ENCODE measurements around the gene POLR3K. TPM values are rescaled to one million over a fixed set of nuclear protein-coding genes. Genes with fewer than 3 reads are reported as not detected.

POLR3K gene
- polyA plus RNA-seq, 1 of the 3 experiments (the other 2 are of a cell fraction): 54.5 TPM

DNA sequence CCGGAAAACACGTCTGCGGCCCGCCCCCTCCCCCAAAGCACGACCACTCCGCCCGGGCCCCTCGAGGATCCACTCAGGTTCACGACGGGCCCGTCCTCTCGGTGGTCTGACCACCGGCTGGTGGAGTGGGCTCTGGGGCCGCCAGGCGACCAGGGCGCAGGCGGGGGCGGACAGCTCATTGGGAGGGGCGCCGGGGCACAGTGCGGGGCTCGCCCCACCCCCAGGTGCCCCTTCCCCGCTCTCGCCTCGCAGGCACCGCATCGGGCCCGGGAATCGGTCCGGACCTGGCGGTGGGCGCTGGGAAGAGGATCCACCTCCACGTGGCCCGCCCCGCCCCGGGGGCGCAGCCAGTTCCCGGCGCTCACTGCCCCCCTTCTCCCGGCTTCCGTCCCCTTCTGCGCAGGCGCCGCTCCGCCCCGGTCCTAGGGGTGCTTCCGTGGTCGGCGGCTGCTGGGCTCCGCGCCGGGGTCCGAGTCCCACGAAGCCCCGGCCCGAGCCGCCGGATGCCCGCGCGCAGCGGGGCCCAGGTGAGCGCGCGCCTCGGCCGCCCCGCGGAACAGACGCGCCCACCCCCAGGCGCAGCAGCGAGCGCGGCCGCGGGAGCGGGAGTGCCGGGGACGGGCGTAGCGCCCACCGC, 24.5 kb upstream of the POLR3K start, which contains the start of gene MPG:
MPG (plus strand) TSS at position 419 of the 637 bp plus-strand sequence; CDS start at position 504, 85 bp downstream.
- peaks cover 11 to 14% of the 10 kb centered on the region in 2 experiments for H3K36me3 ChIP-seq (replicated peaks in 1 of 2; ENCODE audit: control insufficient read depth in 1 of 2, insufficient read depth in 2 of 2, low read length in 1 of 2)
- 0% methylated on average over 3 of the region's 83 CpGs for WGBS (ENCODE audit: low lambda C conversion rate)
- peaks cover 20 to 51% of the 10 kb centered on the region in 2 experiments for H3K4me1 ChIP-seq (ENCODE audit: control insufficient read depth in 1 of 2, insufficient read depth in 2 of 2, low read depth in 1 of 2, low read length in 1 of 2)
- no peak for TF ChIP-seq JUND (IDR thresholded peaks at IDR 0.05)
- TF ChIP-seq POLR2AphosphoS5 (IDR thresholded peaks at IDR 0.05; ENCODE audit: low read depth, low read length): peak; percentile 62
- peak; percentile 47; the same call in 1 of the 2 replicates for TF ChIP-seq GABPA (IDR thresholded peaks at IDR 0.05; ENCODE audit: low read depth)
- TF ChIP-seq, protein P1, sequence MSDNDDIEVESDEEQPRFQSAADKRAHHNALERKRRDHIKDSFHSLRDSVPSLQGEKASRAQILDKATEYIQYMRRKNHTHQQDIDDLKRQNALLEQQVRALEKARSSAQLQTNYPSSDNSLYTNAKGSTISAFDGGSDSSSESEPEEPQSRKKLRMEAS (IDR thresholded peaks at IDR 0.05; ENCODE audit: low read depth): peak; percentile 93
- no peak for TF ChIP-seq RXRA (IDR thresholded peaks at IDR 0.05; ENCODE audit: borderline replicate concordance, low read depth)
- TF ChIP-seq ELF1 (IDR thresholded peaks at IDR 0.05): peak; percentile 55; the same call in 1 of the 2 replicates
- TF ChIP-seq, protein P2, sequence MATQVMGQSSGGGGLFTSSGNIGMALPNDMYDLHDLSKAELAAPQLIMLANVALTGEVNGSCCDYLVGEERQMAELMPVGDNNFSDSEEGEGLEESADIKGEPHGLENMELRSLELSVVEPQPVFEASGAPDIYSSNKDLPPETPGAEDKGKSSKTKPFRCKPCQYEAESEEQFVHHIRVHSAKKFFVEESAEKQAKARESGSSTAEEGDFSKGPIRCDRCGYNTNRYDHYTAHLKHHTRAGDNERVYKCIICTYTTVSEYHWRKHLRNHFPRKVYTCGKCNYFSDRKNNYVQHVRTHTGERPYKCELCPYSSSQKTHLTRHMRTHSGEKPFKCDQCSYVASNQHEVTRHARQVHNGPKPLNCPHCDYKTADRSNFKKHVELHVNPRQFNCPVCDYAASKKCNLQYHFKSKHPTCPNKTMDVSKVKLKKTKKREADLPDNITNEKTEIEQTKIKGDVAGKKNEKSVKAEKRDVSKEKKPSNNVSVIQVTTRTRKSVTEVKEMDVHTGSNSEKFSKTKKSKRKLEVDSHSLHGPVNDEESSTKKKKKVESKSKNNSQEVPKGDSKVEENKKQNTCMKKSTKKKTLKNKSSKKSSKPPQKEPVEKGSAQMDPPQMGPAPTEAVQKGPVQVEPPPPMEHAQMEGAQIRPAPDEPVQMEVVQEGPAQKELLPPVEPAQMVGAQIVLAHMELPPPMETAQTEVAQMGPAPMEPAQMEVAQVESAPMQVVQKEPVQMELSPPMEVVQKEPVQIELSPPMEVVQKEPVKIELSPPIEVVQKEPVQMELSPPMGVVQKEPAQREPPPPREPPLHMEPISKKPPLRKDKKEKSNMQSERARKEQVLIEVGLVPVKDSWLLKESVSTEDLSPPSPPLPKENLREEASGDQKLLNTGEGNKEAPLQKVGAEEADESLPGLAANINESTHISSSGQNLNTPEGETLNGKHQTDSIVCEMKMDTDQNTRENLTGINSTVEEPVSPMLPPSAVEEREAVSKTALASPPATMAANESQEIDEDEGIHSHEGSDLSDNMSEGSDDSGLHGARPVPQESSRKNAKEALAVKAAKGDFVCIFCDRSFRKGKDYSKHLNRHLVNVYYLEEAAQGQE (IDR thresholded peaks at IDR 0.05; ENCODE audit: low read depth, low read length): peak; percentile 37; the same call in 1 of the 2 replicates
- peak; percentile 93 for TF ChIP-seq MXI1 (IDR thresholded peaks at IDR 0.05; ENCODE audit: low read depth, low read length)
- TF ChIP-seq, protein P3, sequence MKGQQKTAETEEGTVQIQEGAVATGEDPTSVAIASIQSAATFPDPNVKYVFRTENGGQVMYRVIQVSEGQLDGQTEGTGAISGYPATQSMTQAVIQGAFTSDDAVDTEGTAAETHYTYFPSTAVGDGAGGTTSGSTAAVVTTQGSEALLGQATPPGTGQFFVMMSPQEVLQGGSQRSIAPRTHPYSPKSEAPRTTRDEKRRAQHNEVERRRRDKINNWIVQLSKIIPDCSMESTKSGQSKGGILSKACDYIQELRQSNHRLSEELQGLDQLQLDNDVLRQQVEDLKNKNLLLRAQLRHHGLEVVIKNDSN (IDR thresholded peaks at IDR 0.05; ENCODE audit: borderline replicate concordance, low read depth): peak; percentile 58; the same call in 1 of the 2 replicates
- TF ChIP-seq NRF1 (IDR thresholded peaks at IDR 0.05; ENCODE audit: low read depth, low read length): peak; percentile 74
- H3F3A ChIP-seq (replicated peaks; ENCODE audit: insufficient read depth): peaks cover 8% of the 10 kb centered on the region
- H3K9me2 ChIP-seq: no peaks in the 10 kb centered on the region
- H3K9me3 ChIP-seq: no peaks in the 10 kb centered on the region
- H2AFZ ChIP-seq (ENCODE audit: low read depth): no peak within 1 kb of the TSS
- peak within 1 kb of the TSS; percentile 76 to 92 for H3K4me3 ChIP-seq (ENCODE audit: low read depth in 2 of 2, low read length in 1 of 2)
- DNase-seq: peak; percentile 100
- ChIA-PET POLR2A (interaction anchor here (1.0 to 1.6 kb wide), 3 partner anchors 12 to 19 kb away, joined by 3 to 5 read pairs (median 4); no protein-coding TSS in a partner anchor), CTCF (interaction anchor here (1.1 to 3.7 kb wide), 8 partner anchors 12 to 284 kb away, joined by 4 to 35 read pairs (median 6); no protein-coding TSS in a partner anchor)
- H3K4me2 ChIP-seq: peak within 1 kb of the TSS; percentile 99
- H3K27ac ChIP-seq (ENCODE audit: low read depth in 2 of 2, low read length in 1 of 2): peak within 1 kb of the TSS; percentile 58 to 84
- H4K20me1 ChIP-seq (ENCODE audit: insufficient read depth): no peaks in the 10 kb centered on the region
- peaks cover 22% of the 10 kb centered on the region for H3K79me2 ChIP-seq (ENCODE audit: insufficient read depth)
- H3K9ac ChIP-seq: peak within 1 kb of the TSS; percentile 77
- no peaks in the 10 kb centered on the region for H3K27me3 ChIP-seq (ENCODE audit: insufficient read depth)
